SJSA1 (cell line): ENCODE measurements around the gene SKIC2. TPM values are rescaled to one million over a fixed set of nuclear protein-coding genes. Genes with fewer than 3 reads are reported as not detected.
A peak's percentile ranks its signal among the peaks of the same experiment; 100 is the strongest.
"Not testable (repeated sequence)": the region's sequence is repeated elsewhere in the genome, so short reads cannot be mapped to it uniquely, and the experiment has no call there.

ENCODE experiments used
- DNase-seq, 2 experiments: peaks; one replicate each; pipeline ENCODE4 v3.0.0-alpha.2; 2015 to 2020; ENCODE audit warnings: low spot score in 2 of 2, low read depth in 1 of 2
- H3K27ac ChIP-seq: fragments of 250-450 bp; sonication (Bioruptor Pico); 2 replicates; pipeline ENCODE4 v1.5.1; 2020; ENCODE audit warnings: mild to moderate bottlenecking, moderate library complexity
- H3K27me3 ChIP-seq: fragments of 250-450 bp; sonication (Bioruptor Pico); replicated peaks from 2 replicates; pipeline ENCODE4 v1.5.1; 2020; ENCODE audit warnings: mild to moderate bottlenecking, moderate library complexity
- H3K36me3 ChIP-seq: fragments of 250-450 bp; sonication (Bioruptor Pico); 2 replicates; pipeline ENCODE4 v1.5.1; 2020; ENCODE audit warnings: mild to moderate bottlenecking
- H3K4me1 ChIP-seq: fragments of 250-450 bp; sonication (Bioruptor Pico); replicated peaks from 2 replicates; pipeline ENCODE4 v1.6.1; 2021; ENCODE audit warnings: mild to moderate bottlenecking
- H3K4me3 ChIP-seq: fragments of 250-450 bp; sonication (Bioruptor Pico); 2 replicates; pipeline ENCODE4 v1.5.1; 2020; ENCODE audit warnings: mild to moderate bottlenecking
- H3K9me3 ChIP-seq: fragments of 250-450 bp; sonication (Bioruptor Pico); replicated peaks from 2 replicates; pipeline ENCODE4 v1.5.1; 2020; ENCODE audit warnings: mild to moderate bottlenecking
- total RNA-seq: library from RNA; depleted of rRNA; stranded (reverse); fragments of >200 nt; shearing (Covaris generic); gene quantifications from 2 replicates; pipeline ENCODE4 v1.2.3, GENCODE V29; 2014; rRNA removed

SKIC2 gene
- total RNA-seq, 1 experiment from 2014 or later = 35.5 TPM

DNA sequence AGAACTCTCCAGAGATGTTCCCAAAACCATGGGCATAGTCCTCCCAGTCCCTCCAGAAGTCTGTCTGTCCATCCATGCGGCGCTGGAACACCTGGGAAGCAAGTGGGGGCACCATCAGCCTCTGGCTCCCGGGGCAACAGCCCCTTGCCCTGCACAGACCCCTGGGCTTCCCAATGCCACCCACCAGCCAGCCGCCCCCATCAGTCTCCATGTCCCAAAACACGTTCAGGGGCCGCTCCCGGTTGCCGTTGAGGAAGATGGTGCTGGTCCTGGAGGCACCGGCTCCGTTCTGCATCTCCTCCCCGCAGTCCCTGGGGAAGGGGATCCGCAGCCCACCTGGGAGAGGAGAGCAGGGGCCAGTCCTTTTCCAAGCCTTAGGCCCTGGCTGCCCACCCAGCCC, 50.6 kb downstream of the SKIC2 start:
- peak in 1 of 2 experiments; percentile 36 for DNase-seq
- H3K9me3 ChIP-seq, H3K4me1 ChIP-seq, H3K27me3 ChIP-seq, H3K4me3 ChIP-seq, H3K36me3 ChIP-seq, H3K27ac ChIP-seq: not testable (repeated sequence)

- not testable (repeated sequence) for H3K36me3 ChIP-seq, H3K9me3 ChIP-seq, H3K4me3 ChIP-seq, H3K27me3 ChIP-seq, H3K27ac ChIP-seq, H3K4me1 ChIP-seq
- peak in 1 of 2 experiments; percentile 41 for DNase-seq
Measured at GRCh38 chr6:32010856-32011530, 52.0 kb downstream of the SKIC2 start.

- not testable (repeated sequence) for H3K4me1 ChIP-seq, H3K4me3 ChIP-seq, H3K27ac ChIP-seq, H3K27me3 ChIP-seq, H3K36me3 ChIP-seq, H3K9me3 ChIP-seq
- DNase-seq = peak in 1 of 2 experiments; percentile 46
Measured at GRCh38 chr6:32012941-32013617, 54.1 kb downstream of the SKIC2 start.

DNA sequence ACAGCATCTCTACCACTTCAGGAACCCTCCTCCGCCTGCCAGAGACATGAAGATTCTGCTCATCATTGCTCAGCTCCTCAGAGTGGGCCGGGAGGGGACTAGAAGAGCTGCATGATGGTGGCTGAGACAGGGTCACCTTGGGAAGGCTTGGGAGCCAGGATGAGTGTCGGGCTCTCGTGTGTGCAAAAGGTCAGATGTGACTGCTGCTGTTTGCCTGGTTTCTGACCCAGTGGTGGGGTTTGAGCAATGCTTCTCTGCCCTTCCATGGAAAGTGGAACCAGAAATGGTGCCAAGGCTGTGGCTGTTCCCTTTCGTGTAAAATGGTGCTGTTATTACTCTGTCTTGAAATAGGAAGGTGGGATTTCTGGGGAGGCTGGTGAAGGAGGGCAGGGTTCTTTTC, 54.8 kb downstream of the SKIC2 start:
- DNase-seq, H3K4me1 ChIP-seq, H3K4me3 ChIP-seq, H3K36me3 ChIP-seq, H3K27ac ChIP-seq, H3K27me3 ChIP-seq, H3K9me3 ChIP-seq: not testable (repeated sequence)

GRCh38 chr6:32014547-32014946, 55.6 kb downstream of the SKIC2 start, which contains the start of gene C4B:
TSS of gene C4B (plus strand) at chr6:32014795. CDS start at chr6:32014846, 51 bp downstream.
- not testable (repeated sequence) for H3K4me3 ChIP-seq, H3K27me3 ChIP-seq, DNase-seq, H3K36me3 ChIP-seq, H3K27ac ChIP-seq, H3K4me1 ChIP-seq, H3K9me3 ChIP-seq

Other genes starting within 250 kb of the SKIC2 start
- not detected in 2 replicates for gene LY6G6D, start 243.8 kb upstream of the SKIC2 start, total RNA-seq
- not detected in 2 replicates for gene LY6G6C, start 237.4 kb upstream of the SKIC2 start, total RNA-seq
- not detected in 2 replicates for gene MPIG6B, start 235.8 kb upstream of the SKIC2 start, total RNA-seq
- 80.0 and 128 TPM in 2 replicates for gene DDAH2, start 229.9 kb upstream of the SKIC2 start, total RNA-seq
- 1,071 and 1,205 TPM in 2 replicates for gene CLIC1, start 222.6 kb upstream of the SKIC2 start, total RNA-seq
- gene MSH5, start 219.2 kb upstream of the SKIC2 start, total RNA-seq = 3.9 and 16.7 TPM in 2 replicates
- 1.4 TPM in 1 of 2 replicates, not detected in the other for gene SAPCD1, start 196.5 kb upstream of the SKIC2 start, total RNA-seq
- gene VWA7, start 181.8 kb upstream of the SKIC2 start, total RNA-seq = not detected in 2 replicates
- 23.1 and 39.5 TPM in 2 replicates for gene VARS1, start 163.4 kb upstream of the SKIC2 start, total RNA-seq
- gene LSM2, start 152.2 kb upstream of the SKIC2 start, total RNA-seq = 72.6 and 89.4 TPM in 2 replicates
- 0.78 and 0.87 TPM in 2 replicates for gene HSPA1L, start 143.9 kb upstream of the SKIC2 start, total RNA-seq
- 211 and 214 TPM in 2 replicates for gene HSPA1A, start 143.6 kb upstream of the SKIC2 start, total RNA-seq
- 218 and 257 TPM in 2 replicates for gene HSPA1B, start 131.4 kb upstream of the SKIC2 start, total RNA-seq
- gene NEU1, start 96.4 kb upstream of the SKIC2 start, total RNA-seq = 38.1 and 38.6 TPM in 2 replicates
- not detected in 2 replicates for gene SLC44A4, start 80.2 kb upstream of the SKIC2 start, total RNA-seq
- gene EHMT2, start 61.5 kb upstream of the SKIC2 start, total RNA-seq = 33.8 and 40.4 TPM in 2 replicates
- 0.53 and 2.0 TPM in 2 replicates for gene ZBTB12, start 57.1 kb upstream of the SKIC2 start, total RNA-seq
- 0.47 and 0.53 TPM in 2 replicates for gene C2, start 31.5 kb upstream of the SKIC2 start, total RNA-seq
- 0.50 and 0.58 TPM in 2 replicates for gene CFB, start 13.1 kb upstream of the SKIC2 start, total RNA-seq
- 69.4 and 134 TPM in 2 replicates for gene NELFE, start 204 bp upstream of the SKIC2 start, total RNA-seq
- 13.1 and 17.4 TPM in 2 replicates for gene DXO, start 13.0 kb downstream of the SKIC2 start, total RNA-seq
- gene C4A, start 22.9 kb downstream of the SKIC2 start, total RNA-seq = 0.47 and 1.4 TPM in 2 replicates
- gene C4B, start 55.6 kb downstream of the SKIC2 start, total RNA-seq = 0.28 and 1.5 TPM in 2 replicates
- not detected in 2 replicates for gene CYP21A2, start 79.2 kb downstream of the SKIC2 start, total RNA-seq
- 0.66 TPM in 1 of 2 replicates, not detected in the other for gene TNXB, start 150.2 kb downstream of the SKIC2 start, total RNA-seq
- gene ATF6B, start 169.1 kb downstream of the SKIC2 start, total RNA-seq = 22.8 and 44.0 TPM in 2 replicates
- gene FKBPL, start 171.1 kb downstream of the SKIC2 start, total RNA-seq = 5.7 and 10.5 TPM in 2 replicates
- not detected in 2 replicates for gene PRRT1, start 192.8 kb downstream of the SKIC2 start, total RNA-seq
- gene PPT2, start 195.0 kb downstream of the SKIC2 start, total RNA-seq = 10.3 and 38.2 TPM in 2 replicates
- 0.19 and 3.1 TPM in 2 replicates for gene EGFL8, start 205.4 kb downstream of the SKIC2 start, total RNA-seq
- gene AGPAT1, start 216.9 kb downstream of the SKIC2 start, total RNA-seq = 40.9 and 65.4 TPM in 2 replicates
- 63.6 and 67.6 TPM in 2 replicates for gene RNF5, start 219.2 kb downstream of the SKIC2 start, total RNA-seq
- gene AGER, start 225.1 kb downstream of the SKIC2 start, total RNA-seq = 0.76 TPM in 1 of 2 replicates, not detected in the other
- gene PBX2, start 231.0 kb downstream of the SKIC2 start, total RNA-seq = 11.8 and 13.2 TPM in 2 replicates
- gene GPSM3, start 233.5 kb downstream of the SKIC2 start, total RNA-seq = 15.3 and 16.2 TPM in 2 replicates